Transverse colon (tissue), 4 donors: ENCODE measurements around the gene CA12. TPM values are rescaled to one million over a fixed set of nuclear protein-coding genes. Genes with fewer than 3 reads are reported as not detected.

ENCODE experiments used
- DNase-seq: peaks from one replicate; pipeline ENCODE4 v3.0.0-alpha.2; 2019
- H3K27ac ChIP-seq, 4 donors: fragments of 200-600 bp; sonication (generic); 2 replicates each; pipeline ENCODE4 v1.5.1; 2016 to 2018; ENCODE audit warnings: inconsistent platforms in 4 of 4
- H3K27me3 ChIP-seq: fragments of 200-600 bp; sonication (generic); 2 replicates; pipeline ENCODE4 v1.5.1; 2017; ENCODE audit warnings: inconsistent platforms
- H3K36me3 ChIP-seq, 4 donors: fragments of 200-600 bp; sonication (generic); 2 replicates each; pipeline ENCODE4 v1.5.1; 2017 to 2019; ENCODE audit warnings: inconsistent platforms in 4 of 4
- H3K4me1 ChIP-seq, 4 donors: fragments of 200-600 bp; sonication (generic); 2 replicates each; pipeline ENCODE4 v1.5.1; 2017 to 2020; ENCODE audit warnings: inconsistent platforms in 4 of 4
- H3K4me3 ChIP-seq, 4 donors: fragments of 200-600 bp; sonication (generic); 1 replicate in 1 of 4; 2 replicates in 3 of 4; pipeline versions ENCODE4 v1.5.1 to v1.6.1; 2017 to 2019; ENCODE audit warnings: inconsistent platforms in 4 of 4
- H3K9me3 ChIP-seq, 2 donors: fragments of 200-600 bp; sonication (generic); 2 replicates each; pipeline ENCODE4 v1.5.1; 2017 to 2019; ENCODE audit warnings: inconsistent platforms in 2 of 2
- EP300 ChIP-seq: sonication (generic); formaldehyde crosslinking; IDR thresholded peaks from one replicate; pipeline ENCODE4 v1.6.1; 2017; ENCODE audit warnings: antibody characterized with exemption, low read depth
- POLR2A ChIP-seq: fragments of 450-650 bp; IDR thresholded peaks from one replicate; pipeline ENCODE4 v1.6.1; 2016; ENCODE audit warnings: antibody characterized with exemption, mild to moderate bottlenecking, moderate library complexity
- POLR2AphosphoS5 ChIP-seq, 3 donors: sonication (generic); formaldehyde crosslinking; IDR thresholded peaks; one replicate each; pipeline ENCODE4 v1.6.1; 2016; ENCODE audit warnings: antibody characterized with exemption in 3 of 3
- WGBS, 2 donors: methylation state at CpG; one replicate each; pipeline ENCODE4 v1.1.5; 2018; ENCODE audit warnings: low coverage in 1 of 2; 5-methylcytosine and 5-hydroxymethylcytosine counted together
- in situ Hi-C, 4 donors: fragments of 200-750 bp; cut with MboI; loops; one replicate each; pipeline versions ENCODE4 v1.15.0 to v1.15.1; 2017; ENCODE audit warnings: low sequenced_read_pairs in 3 of 4, low pct_ligation_motif_present in 1 of 4, low pct_unique_long_range_greater_than_20kb in 1 of 4
- intact Hi-C: fragments of 100-400 bp; cut with DNase I; formaldehyde crosslinking; loops from one replicate; pipeline ENCODE4 v1.15.1; 2023; ENCODE audit warnings: low total_unique reads
- total RNA-seq, 4 donors: library from RNA; depleted of rRNA; stranded (reverse); fragments of >200 nt; gene quantifications; one replicate each; pipeline ENCODE4 v1.1.0, GENCODE V29; 2016
- TF ChIP-seq, protein P1 (sequence below), 5 experiments: fragments of 200-600 bp in 3 of 5; fragments of 450-650 bp in 2 of 5; sonication (generic) in 3 of 5; IDR thresholded peaks; 1 replicate in 2 of 5; 2 replicates in 3 of 5; pipeline ENCODE4 v1.5.1; 2016 to 2017; ENCODE audit warnings: antibody characterized with exemption in 5 of 5, inconsistent platforms in 3 of 5, mild to moderate bottlenecking in 2 of 5, moderate library complexity in 1 of 5

CA12 gene
- total RNA-seq, 4 donors from 2014 or later: 121 to 392 (median 329) TPM

DNA sequence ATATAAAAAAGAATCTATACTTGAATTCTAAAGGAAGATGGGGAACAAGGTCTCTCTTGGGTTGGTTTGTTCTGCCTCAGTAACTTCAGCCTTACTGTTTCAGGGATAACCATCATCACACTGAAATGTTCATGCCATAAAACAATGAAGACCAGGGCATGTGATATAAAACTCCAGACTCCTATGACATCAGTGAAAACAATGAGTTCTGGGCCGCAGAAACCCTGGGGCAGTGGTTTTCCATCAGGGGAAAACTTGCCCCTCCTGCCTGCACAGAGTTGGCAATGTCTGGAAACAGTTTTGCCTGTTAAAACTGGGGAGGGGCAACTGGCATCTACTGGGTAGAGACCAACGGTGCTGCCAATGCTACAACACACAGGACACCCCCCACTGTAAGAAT, 46.8 kb downstream of the CA12 start:
- 53% methylated on average over 2 of the region's 2 CpGs; no CpG with 5 or more reads in 1 of the 2 donors for WGBS, 2 donors
- peaks cover 0 to 6% (median 0%) of the 10 kb centered on the region in 4 donors for H3K36me3 ChIP-seq
- no peaks in the 10 kb centered on the region for H3K27me3 ChIP-seq
- H3K27ac ChIP-seq: no peak overlapping the region
- TF ChIP-seq POLR2AphosphoS5 (IDR thresholded peaks at IDR 0.05): no peak
- no peak for TF ChIP-seq POLR2A
- DNase-seq: no peak
- intact Hi-C loops (no loop called here), in situ Hi-C loops (no loop called here)
- no peak overlapping the region for H3K4me3 ChIP-seq
- peaks cover 0 to 4% (median 0%) of the 10 kb centered on the region in 4 donors for H3K4me1 ChIP-seq
- H3K9me3 ChIP-seq: no peaks in the 10 kb centered on the region

GRCh38 chr15:63332367-63333124, 49.1 kb downstream of the CA12 start:
- 49 to 52% methylated on average over 7 to 9 of the region's 9 CpGs for WGBS, 2 donors
- in situ Hi-C loops: no loop called here

DNA sequence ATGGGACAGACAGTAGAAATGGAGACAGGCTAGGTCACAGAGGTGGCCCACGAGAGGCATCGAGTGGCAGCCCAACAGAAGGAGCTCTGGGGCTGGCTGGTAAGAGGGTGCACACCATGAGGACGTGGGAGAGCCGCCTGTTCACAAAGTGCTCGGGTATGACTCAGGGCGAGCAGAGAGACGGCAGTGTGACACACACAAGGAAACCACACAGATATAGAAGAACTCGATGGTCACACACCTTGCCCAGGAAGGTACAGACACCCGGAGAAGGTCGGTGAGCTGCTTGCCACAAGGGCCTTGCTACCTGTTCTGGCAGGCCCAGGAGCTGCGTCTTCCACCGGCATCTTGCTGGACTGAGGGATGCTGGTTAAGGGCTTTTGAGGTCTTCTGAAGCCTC, 50.2 kb downstream of the CA12 start:
- Histone ChIP-seq H3K27me3 (no peaks in the 10 kb centered on the region), H3K36me3 (no peaks in the 10 kb centered on the region), H3K27ac (peak overlapping the region in 3 of 4 donors; percentile 6 to 15 (median 13)), H3K4me3 (no peak overlapping the region), H3K4me1 (peaks cover 0 to 4% (median 0%) of the 10 kb centered on the region in 4 donors), H3K9me3 (no peaks in the 10 kb centered on the region)
- intact Hi-C loops: no loop called here
- in situ Hi-C loops: no loop called here
- TF ChIP-seq POLR2AphosphoS5 (IDR thresholded peaks at IDR 0.05): no peak
- TF ChIP-seq POLR2A: no peak
- no peak for DNase-seq
- 79 to 82% methylated on average over 10 to 12 of the region's 12 CpGs for WGBS, 2 donors

More at GRCh38 chr15:63332367-63333124, 49.1 kb downstream of the CA12 start:
- peaks cover 0 to 4% (median 0%) of the 10 kb centered on the region in 4 donors for H3K4me1 ChIP-seq
- DNase-seq: no peak
- H3K27ac ChIP-seq: peak overlapping the region in 1 of 4 donors; percentile 15
- H3K4me3 ChIP-seq: no peak overlapping the region
- no peaks in the 10 kb centered on the region for H3K9me3 ChIP-seq
- intact Hi-C loops: no loop called here
- no peaks in the 10 kb centered on the region for H3K36me3 ChIP-seq
- H3K27me3 ChIP-seq: no peaks in the 10 kb centered on the region
- no peak for TF ChIP-seq POLR2AphosphoS5 (IDR thresholded peaks at IDR 0.05)
- no peak for TF ChIP-seq EP300
- TF ChIP-seq, protein P1, sequence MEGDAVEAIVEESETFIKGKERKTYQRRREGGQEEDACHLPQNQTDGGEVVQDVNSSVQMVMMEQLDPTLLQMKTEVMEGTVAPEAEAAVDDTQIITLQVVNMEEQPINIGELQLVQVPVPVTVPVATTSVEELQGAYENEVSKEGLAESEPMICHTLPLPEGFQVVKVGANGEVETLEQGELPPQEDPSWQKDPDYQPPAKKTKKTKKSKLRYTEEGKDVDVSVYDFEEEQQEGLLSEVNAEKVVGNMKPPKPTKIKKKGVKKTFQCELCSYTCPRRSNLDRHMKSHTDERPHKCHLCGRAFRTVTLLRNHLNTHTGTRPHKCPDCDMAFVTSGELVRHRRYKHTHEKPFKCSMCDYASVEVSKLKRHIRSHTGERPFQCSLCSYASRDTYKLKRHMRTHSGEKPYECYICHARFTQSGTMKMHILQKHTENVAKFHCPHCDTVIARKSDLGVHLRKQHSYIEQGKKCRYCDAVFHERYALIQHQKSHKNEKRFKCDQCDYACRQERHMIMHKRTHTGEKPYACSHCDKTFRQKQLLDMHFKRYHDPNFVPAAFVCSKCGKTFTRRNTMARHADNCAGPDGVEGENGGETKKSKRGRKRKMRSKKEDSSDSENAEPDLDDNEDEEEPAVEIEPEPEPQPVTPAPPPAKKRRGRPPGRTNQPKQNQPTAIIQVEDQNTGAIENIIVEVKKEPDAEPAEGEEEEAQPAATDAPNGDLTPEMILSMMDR (IDR thresholded peaks at IDR 0.05): no peak
- TF ChIP-seq POLR2A: no peak

- intact Hi-C loops: no loop called here
- Histone ChIP-seq H3K4me1 (peaks cover 0 to 4% (median 0%) of the 10 kb centered on the region in 4 donors), H3K4me3 (no peak overlapping the region), H3K27ac (no peak overlapping the region), H3K27me3 (no peaks in the 10 kb centered on the region), H3K36me3 (no peaks in the 10 kb centered on the region), H3K9me3 (no peaks in the 10 kb centered on the region)
- DNase-seq: no peak
- TF ChIP-seq POLR2A (no peak), EP300 (no peak), POLR2AphosphoS5 (IDR thresholded peaks at IDR 0.05) (no peak)
- TF ChIP-seq, protein P1 (IDR thresholded peaks at IDR 0.05): no peak
- WGBS, 2 donors: 90 to 97% methylated on average over 5 to 10 of the region's 10 CpGs
- in situ Hi-C loops: no loop called here
Observed at GRCh38 chr15:63330926-63331325, 50.7 kb downstream of the CA12 start.

GRCh38 chr15:63329567-63330350, 51.9 kb downstream of the CA12 start:
- in situ Hi-C loops: no loop called here
- Histone ChIP-seq H3K9me3 (no peaks in the 10 kb centered on the region), H3K4me1 (peaks cover 0 to 4% (median 0%) of the 10 kb centered on the region in 4 donors), H3K4me3 (no peak overlapping the region), H3K36me3 (no peaks in the 10 kb centered on the region), H3K27ac (no peak overlapping the region), H3K27me3 (no peaks in the 10 kb centered on the region)
- 92% methylated on average over 5 of the region's 5 CpGs; no CpG with 5 or more reads in 1 of the 2 donors for WGBS, 2 donors
- TF ChIP-seq POLR2A: no peak
- DNase-seq: no peak
- intact Hi-C loops: no loop called here
